NCI-H1436 treated with DMSO at 0.1 percent for 48 hours (cell line): ENCODE data around the gene OSBPL8.

ENCODE experiments used
- DNase-seq: peaks from one replicate; lab custom pipeline; 2025; lab: John Stamatoyannopoulos, UW

OSBPL8 gene

GRCh38 chr12:76470028-76470939 is 89.3 kb downstream of the OSBPL8 start:
- no peak for DNase-seq

- no peak for DNase-seq
Measured at GRCh38 chr12:76464631-76465166, 94.9 kb downstream of the OSBPL8 start.

GRCh38 chr12:76462668-76463224 is 96.8 kb downstream of the OSBPL8 start:
- no peak for DNase-seq

- no peak for DNase-seq
Measured at GRCh38 chr12:76460807-76461206, 98.8 kb downstream of the OSBPL8 start.

GRCh38 chr12:76457818-76458217 is 101.8 kb downstream of the OSBPL8 start:
- DNase-seq: no peak

- no peak for DNase-seq
Measured at GRCh38 chr12:76457010-76457409, 102.6 kb downstream of the OSBPL8 start.

- peak; percentile 12 for DNase-seq
Measured at GRCh38 chr12:76455582-76456345, 103.8 kb downstream of the OSBPL8 start.

- no peak for DNase-seq
Measured at GRCh38 chr12:76451528-76451927, 108.0 kb downstream of the OSBPL8 start.

- no peak for DNase-seq
Measured at GRCh38 chr12:76450690-76451089, 108.9 kb downstream of the OSBPL8 start.

- DNase-seq: no peak
Measured at GRCh38 chr12:76449993-76450392, 109.6 kb downstream of the OSBPL8 start.

GRCh38 chr12:76449583-76449982 is 110.0 kb downstream of the OSBPL8 start:
- DNase-seq: no peak

- no peak for DNase-seq
Measured at GRCh38 chr12:76449016-76449415, 110.6 kb downstream of the OSBPL8 start.

- DNase-seq: no peak
Measured at GRCh38 chr12:76446090-76446489, 113.5 kb downstream of the OSBPL8 start.

- DNase-seq: no peak
Measured at GRCh38 chr12:76445462-76445861, 114.1 kb downstream of the OSBPL8 start.

GRCh38 chr12:76444408-76444984 is 115.1 kb downstream of the OSBPL8 start:
- DNase-seq: no peak

- no peak for DNase-seq
Measured at GRCh38 chr12:76441016-76441415, 118.6 kb downstream of the OSBPL8 start.

- no peak for DNase-seq
Measured at GRCh38 chr12:76432733-76433132, 126.8 kb downstream of the OSBPL8 start.

GRCh38 chr12:76428117-76428516 is 131.5 kb downstream of the OSBPL8 start:
- DNase-seq: no peak

GRCh38 chr12:76426160-76426559 is 133.4 kb downstream of the OSBPL8 start:
- no peak for DNase-seq

- no peak for DNase-seq
Measured at GRCh38 chr12:76424941-76425340, 134.6 kb downstream of the OSBPL8 start.

- DNase-seq: no peak
Measured at GRCh38 chr12:76422543-76423438, 136.8 kb downstream of the OSBPL8 start.
